HCEC 1CT (cell line): Measurements from ENCODE around the gene RAB11FIP4.

Experiments
- DNase-seq: peaks from one replicate; pipeline ENCODE4 v3.0.0-alpha.2; 2017

Gene RAB11FIP4

DNA sequence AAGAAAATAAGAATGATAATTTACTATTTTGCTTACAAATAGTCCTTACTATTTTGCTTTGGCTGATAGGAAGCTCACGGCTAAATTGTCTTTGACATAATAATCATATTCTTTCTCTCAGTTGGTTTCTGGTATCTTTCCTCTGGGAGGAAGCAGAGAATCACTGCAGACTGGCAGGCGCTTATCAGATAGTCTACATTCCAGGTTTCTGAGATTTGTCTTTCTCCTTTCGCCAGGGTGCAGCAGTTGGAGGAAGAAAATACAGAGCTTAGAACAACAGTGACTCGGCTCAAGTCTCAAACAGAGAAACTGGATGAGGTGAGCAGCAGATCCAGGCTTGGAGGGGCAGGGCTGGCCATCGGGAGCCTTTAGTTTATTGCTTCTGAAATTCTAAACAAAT is 136.1 kb downstream of the RAB11FIP4 start:
- no peak for DNase-seq

DNA sequence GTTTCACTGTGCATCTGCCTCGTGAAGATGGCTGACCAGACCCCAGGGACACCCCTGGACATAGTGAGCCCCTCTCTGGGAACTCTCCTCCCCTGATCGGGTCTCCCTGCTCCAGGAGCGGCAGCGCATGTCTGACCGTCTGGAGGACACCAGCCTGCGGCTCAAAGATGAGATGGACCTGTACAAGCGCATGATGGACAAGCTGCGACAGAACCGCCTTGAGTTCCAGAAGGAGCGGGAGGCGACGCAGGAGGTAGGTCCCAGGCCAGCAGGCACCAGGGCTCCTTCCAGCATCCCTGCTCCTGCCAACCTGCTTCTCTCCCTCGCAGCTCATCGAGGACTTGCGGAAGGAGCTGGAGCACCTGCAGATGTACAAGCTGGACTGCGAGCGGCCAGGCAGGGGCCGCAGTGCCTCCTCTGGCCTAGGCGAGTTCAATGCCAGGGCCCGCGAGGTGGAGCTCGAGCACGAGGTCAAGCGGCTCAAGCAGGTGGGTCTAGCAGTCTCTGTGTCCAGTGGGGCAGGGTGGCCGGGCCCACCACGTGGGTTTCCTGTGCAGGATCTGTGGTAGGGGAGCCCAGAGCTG is 136.9 kb downstream of the RAB11FIP4 start:
- DNase-seq, result no peak

DNA sequence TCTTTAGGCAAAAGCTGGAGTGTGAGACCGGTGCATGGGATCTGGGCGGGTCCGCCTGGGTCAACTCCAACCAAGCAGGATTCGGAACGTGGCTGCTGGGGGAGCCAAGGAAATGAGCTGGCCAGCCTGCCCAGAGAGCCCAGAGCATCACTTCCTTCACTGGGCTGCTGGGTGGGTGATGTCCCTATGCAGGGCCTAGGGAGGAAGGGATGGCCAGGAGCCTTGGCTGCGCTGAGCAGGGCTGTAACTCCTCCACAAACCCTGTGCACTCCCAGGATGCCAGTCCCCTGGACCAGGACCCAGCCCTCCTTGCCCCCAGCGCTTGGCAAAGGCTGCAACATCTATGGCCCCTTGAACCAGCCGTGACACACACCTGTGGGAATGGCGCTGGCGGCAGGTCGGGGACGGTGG is 138.4 kb downstream of the RAB11FIP4 start:
- no peak for DNase-seq

DNA sequence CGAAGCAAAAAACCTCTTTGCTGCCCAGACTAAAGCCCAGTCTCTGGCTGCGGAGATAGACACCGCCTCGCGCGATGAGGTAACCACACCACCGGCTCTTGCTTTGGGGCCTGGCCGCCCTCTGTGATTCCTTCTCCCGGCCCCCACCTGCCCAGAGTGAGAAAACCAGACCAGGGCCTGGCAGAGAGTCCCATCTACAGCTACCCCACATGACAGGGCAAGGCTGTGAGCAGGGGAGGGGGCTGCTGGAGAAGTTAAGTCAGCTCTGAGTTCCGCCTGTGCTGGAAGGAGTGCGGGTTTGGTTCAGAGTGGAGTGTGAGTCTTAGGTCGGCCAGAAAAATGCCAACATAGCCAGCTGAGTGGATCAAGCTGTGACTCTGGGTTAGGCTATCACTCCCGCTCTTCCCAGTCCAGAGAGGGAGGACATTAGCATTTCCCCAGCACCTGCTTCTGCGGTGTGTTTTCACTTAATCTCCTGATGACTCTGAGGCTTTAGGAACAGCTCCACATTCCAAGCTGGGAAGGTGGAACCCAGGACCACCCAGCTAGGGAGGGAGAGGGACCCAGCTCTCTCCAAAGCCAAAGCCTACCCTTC is 139.0 kb downstream of the RAB11FIP4 start:
- no peak for DNase-seq

DNA sequence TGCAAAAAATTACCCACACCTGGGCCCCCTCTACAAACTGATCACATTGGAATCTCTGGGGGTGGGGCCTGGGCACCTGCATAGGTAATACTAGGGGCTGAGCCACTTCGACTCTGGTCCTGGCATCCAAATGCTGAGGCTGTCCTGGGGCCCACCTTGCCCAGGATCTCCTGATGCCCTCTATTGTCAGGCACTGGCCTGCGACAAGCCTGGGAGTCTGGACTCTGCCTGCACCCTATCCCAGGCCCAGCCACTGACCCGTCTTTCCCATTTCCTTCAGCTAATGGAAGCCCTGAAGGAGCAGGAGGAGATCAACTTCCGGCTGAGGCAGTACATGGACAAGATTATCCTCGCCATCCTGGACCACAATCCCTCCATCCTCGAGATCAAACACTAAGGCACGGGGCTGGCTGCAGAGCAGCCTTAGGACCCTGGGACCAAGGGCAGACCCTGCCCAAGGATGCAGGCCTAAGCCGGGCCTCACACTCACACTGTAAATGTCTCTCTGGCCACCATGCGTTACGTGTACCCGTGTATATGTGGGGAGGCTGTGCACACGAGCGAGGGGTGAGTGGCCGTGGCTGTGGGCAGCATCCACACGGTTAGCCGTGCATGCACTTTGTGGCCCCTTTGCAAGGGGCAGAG is 140.0 kb downstream of the RAB11FIP4 start:
- no peak for DNase-seq

DNA sequence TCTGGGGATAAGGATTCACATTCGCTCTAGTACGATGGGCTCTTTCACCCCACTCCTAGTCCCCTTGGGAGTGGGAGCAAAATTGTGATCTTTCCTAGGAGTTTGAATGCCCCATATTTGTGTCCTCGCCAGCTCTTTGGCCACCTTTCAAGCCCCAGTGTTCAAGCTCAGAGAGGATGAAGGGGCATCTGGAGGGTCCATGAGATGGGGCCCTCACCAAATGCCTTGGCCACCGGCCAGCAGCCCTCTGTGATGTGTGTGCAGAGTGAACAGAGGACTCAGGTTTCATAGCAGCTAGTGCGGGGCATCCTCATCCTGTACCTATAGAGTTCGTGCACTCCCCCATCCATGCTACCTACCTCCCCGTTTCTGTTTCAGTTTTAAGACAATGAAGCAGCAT is 140.6 kb downstream of the RAB11FIP4 start:
- DNase-seq, result no peak

DNA sequence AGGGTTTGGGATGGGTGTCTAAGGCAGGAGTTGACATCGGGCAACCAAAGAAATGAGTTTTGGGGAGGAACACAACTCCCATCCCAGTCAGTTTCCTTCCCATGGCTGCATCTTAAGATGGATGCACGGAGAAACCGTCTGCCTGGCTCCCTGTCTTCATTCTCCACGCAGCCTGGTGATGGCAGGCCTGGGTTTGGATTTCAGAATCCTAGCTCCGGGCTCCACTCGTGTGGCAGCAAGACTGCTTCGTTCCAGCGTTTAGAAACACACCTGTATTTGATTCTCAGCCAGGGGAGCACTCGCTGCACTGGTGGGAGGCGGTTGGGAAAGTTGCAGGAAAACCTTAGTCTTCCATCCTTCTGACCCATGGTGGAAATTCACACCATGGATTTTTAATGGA is 141.1 kb downstream of the RAB11FIP4 start:
- DNase-seq, result no peak

DNA sequence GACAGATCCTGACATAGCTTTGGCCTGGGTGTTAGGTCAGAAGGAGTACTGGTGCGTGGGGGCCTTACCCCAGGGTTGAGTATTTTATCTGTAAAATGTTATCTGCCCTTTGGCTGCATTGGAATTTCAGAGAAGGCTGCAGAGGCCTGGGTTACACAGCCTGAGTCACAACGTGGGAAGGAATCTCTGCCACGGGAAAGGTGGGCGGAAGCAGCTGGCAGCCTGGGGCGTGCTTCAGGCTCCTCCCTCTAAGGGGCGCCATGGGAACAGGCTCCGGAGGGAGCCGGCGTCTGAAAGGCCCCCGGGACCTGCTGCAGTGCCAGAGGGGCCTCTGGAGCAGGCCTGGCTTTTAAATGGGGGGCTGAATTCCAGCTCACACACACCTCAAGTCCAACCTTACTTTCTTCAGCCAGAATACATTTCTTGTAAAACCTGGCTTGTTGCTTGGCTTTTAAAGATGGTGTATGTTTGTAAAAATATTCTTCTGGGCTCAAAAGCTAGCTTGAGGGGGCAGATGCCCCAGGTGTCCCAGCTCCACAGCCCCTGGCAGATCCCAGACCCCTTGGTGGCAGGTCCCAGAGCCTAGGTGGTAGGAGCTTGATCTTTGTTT is 142.2 kb downstream of the RAB11FIP4 start:
- peak; percentile 81 for DNase-seq

DNA sequence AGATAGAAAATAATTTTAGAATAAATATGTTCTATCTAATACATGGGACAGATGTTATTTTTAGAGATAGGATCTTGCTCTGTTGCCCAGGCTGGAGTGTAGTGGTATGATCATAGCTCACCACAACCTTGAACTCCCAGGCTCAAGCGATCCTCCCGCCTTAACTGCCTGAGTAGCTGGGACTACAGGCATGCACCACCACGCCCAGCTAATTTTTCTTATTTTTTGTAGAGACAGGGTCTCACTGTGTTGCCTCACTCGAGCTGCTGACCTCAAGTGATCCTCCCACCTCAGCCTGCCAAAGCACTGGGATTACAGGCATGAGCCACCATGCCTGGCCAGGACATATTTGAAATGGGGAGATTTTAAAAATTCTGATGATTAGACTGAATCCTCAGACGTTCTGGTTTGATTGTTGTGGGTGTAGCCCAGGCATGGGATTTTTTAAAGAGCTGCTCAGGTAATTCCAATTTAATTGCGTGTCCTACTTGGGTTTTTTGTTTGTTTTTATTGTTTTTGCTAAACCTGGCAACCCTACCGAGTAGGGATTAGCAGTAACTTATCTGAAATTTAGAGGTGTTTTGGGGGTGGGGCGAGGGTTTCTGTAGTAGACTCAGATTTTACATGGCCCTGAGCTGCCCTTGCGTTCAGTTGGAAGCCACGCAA is 142.9 kb downstream of the RAB11FIP4 start:
- DNase-seq, result no peak

DNA sequence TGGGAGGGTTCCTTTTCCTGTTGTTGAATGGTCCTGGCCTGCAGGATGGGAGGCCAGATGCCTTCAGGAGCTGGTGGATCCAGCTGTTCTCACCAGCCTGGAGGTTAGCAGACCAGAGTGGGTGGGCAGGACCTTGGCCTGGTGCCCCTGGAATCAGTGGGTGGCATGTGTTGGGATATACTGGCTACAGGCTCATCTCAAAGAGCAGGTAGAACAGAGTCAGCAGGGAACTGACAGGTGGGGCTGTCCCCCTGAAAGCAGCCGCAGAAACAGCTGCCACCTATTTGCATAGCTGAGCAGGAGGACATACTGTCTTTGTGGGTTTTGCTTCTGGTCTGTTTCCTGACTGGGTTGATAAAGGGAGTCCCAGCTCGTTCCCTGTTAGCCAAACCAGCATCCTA is 144.1 kb downstream of the RAB11FIP4 start:
- no peak for DNase-seq

DNA sequence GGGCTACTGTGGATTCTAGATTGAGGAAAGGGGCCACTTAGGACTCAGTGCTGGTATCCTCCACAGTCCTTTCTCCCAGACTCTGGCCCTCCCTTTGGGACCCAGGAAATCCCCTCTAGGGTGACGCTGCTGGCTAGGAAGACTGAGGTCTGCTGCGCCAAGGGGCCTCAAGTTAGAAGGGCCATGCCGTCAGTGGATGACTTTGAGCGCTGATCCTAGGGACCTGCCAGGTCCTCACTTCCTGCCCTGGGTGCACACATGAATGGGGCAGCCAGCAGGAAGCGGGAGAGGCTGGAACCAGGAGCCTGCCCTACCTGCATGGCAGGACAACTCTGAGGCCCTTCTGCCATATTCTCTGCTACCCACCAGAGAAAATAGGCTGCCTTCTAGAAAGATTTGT is 145.0 kb downstream of the RAB11FIP4 start:
- no peak for DNase-seq

DNA sequence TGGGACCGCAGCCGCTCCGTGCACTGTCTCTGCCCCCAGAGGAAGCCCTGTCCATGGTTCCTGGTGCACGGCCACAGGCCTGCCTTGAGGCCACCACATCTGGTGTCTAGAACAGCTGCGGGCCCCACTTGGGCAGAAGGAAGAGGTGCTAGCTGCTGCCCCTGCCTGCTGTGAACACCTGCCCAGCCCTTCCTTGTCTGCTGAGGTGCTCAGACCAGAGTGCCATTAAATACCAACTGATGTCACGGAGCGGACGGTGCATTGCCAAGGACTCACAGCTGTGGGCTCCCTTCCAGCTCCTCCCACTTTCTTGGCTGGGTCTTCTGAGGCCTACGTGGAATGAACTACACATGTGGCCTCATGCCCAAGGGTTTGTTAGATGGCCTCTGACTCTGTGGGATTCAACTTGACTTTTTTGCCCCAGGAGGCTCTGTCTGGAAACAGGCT is 146.1 kb downstream of the RAB11FIP4 start:
- no peak for DNase-seq

DNA sequence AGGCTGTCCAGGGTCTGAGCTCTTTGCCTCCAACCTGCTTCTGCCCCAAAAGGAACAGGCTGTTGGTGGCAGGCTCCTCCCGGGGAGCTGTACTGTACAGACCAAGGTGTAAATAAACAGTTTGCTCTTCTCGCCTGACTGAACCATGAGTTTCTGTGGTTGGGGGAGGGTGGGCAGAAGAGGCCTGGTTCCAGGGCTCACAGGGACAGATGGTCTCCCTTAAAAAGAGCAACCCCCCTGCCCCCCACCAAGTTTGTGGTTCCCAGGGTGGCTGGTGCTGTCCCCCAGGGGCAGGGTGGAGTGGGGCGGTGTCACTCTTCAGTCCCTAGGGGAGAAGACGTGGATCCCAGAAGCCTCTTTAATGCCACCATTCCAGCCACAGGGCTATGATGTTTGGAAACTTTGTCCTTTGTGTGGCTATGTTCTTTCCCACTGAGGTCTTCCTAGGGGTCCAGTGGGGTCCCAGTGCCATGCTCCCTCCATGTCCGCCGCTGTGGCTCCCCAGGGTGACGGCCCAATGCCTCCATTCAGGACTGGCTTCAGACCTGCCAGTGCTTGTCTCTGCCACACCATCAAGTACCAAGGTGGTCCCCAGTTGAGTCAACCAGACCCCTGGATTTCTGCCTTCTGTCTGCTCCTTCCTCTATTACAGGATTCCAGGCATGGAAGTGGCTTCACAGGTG is 146.7 kb downstream of the RAB11FIP4 start:
- DNase-seq, result no peak

DNA sequence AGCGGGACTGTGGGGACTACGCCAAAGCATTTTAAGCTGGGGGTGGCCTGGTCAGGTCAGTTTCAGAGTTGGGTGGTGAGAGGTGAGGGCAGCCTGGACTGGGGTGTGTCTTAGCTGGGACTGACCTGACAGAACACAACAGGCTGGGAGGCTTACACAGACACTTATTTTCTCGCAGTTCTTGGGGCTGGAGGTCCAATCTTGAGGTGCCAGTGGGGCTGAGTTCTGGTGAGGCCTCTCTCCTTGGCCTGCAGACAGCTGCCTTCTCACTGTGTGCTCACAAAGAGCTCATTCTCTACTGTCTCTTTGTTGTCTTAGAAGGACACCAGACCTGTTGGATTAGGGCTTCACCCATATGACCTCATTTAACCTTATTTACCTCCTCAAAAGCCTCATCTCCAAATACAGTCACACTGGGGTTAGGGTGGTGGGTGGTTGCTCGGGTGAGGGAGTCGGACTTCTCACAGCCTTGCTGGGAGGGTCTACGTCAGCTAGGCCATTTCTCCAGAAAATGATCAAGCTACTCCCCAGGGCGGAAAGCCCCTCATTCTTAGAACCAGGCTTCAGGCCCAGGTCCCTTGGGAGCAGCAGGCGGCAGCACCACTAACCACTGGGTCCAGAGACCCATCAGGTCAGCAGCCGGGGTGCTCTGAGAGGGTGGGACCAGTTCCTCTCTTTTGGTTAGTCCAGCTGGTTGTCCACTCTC is 149.3 kb downstream of the RAB11FIP4 start:
- DNase-seq, result no peak

DNA sequence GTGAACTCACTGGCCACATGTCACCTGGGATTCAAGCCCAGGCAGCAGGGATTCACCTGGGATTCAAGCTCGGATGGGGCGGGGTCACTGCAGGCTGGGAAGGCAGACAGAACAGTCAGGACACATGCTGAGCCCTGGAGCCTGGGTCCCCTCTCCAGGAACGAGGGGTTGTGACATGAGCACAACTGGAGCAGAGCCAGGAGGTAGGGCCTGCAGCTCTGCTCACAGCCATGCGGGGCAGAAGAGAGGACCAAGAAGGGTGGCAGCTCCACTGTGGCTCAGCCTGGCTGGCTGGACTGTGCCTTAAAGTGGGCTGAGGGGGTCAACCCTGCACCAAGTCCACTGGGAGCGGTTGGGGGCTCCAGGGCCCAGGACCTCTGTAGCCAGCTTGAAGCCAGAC is 150.1 kb downstream of the RAB11FIP4 start:
- DNase-seq, result no peak

DNA sequence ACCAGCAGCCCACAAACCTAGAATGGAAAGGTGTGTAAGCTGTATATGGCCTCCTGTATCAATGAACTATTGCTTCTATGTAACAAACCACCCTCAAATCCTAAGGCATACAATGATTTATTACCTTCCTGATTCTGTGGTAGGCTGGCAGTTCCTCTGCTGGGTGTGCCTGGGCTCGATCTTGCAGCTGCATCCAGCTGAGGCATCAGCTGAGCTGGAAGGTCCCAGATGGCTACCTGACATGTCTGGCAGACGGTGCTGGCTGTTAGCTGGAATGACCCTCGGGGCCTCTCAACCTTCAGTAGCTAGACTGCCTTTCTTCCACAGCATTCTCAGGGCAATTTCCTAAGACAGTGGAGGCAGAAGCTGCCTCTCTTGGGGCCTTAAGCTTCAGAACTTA is 152.7 kb downstream of the RAB11FIP4 start:
- no peak for DNase-seq

DNA sequence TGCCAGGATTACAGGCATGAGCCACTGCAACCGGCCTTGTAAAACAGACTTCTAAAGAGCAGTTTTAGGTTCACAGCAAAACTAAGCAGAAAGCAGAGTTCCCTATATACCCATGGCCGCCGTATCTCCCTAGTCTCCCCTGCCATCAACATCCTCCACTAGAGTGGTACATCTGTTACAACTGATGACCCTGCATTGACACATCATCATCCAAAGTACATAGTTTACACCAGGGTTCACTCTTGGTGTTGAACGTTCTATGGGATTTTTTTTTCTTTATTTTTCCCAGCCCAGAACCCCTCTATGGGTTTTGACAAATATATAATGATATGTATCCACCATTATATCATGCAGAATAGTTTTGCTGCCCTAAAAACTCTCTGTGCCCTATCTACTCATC is 155.2 kb downstream of the RAB11FIP4 start:
- DNase-seq, result no peak

DNA sequence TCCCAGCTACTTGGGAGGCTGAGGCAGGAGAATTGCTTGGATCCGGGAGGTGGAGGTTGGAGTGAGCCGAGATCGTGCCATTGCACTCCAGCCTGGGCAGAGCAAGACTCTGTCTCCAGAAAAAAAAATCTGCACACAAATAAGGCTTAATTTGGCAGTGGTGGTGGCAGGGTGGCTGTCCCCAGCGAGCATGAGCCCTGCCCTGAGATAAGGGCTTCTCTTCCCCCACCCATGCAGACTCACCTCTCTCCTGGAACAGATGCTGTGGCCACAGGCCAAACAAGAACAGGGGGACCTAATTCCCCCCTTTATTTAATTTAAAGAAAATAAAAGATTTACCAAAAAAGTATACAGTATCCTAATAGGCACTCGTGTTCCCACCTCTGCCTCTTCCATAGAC is 157.2 kb downstream of the RAB11FIP4 start:
- no peak for DNase-seq

DNA sequence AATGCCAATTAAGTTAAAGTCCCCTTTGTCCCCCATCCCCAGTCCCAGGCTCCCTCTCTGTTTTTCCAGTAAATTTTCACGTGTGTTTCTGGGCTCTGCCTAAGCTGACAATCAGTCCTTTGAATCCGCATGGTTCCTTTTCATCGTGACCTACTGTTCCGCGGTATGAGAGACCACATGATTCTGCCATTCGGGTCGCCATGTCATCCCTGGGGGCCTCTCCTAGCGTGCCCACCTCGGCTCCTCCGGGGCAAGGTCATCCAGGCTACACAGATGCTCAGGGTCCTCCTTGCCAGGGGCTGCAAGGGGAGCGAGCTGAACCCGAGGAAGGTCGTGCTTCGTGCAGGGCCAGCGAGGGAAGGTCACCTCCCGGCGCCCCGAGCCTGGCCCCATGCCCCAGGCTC is 157.6 kb downstream of the RAB11FIP4 start:
- no peak for DNase-seq

DNA sequence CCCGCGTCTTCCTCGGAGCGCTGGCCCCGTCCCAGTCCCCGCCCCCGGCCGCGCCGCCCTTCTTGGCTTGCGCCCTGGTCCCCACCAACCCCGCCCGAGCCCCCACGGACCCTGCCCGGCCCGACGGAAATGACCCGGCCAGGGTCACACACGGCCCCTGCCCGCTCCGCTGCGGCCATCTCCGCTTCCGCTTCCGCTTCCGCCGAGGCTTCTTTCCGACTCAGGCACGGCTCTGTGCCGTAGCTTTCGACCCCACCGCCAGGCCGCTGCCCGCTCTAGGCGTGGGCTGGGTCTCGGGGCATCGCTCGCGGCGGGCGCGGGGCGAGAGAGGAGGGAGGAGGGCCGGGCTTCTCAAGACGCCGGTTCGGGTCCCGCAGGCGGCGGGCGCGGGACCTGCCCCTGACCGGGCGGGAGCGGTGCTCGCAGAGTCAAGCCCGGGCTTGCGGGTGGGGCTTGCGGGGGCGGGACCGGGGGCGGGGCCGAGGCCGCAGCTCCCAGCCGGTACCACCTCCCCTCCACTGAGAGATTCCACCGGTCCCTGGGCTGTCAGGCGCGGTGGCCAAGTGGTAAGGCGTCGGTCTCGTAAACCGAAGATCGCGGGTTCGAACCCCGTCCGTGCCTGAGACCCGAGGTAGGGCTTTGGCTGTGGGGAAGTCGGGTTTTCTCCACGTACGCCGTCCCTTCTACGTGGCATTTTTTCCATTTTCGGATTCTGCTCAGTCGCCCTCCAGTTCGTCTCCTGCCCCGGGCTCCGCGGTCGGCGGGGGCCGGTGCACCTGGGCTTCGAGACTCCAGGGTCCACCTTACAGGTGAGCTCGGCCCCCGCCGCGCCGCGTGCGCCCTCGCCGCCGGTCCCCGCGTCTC is 158.3 kb downstream of the RAB11FIP4 start:
- peak; percentile 87 for DNase-seq

DNA sequence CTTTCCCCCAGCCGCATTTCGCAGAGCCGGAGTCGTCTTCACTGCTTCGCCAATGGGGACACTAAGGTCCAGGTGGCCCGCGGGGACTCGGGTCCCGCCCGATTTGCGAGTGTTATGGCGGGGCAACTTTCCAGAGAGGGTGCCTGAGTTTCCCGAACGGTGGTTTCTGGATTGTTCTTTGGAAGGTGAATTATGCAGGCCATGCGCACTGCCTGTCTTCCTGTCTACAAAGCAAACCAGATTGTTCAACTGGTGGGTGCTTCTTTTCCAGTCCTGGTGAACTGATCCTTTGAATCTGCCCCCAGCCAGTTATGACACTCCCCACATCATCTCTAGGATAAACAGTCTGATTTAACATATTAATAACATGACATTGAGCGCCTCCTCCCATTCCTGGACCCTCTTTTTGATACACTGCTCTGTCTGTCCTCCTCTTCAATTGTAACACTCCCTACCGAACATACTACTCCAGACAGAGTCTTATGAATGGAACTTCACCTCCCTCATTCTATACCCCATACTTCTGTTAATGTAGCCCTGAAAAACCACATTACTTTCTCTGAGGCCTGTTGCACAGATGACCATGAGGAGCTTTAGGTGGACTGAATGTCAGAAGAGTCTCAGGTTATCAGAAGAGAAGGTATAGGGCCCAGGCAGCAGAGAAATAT is 159.0 kb downstream of the RAB11FIP4 start:
- DNase-seq, result no peak
